ENCODE measurements around the gene LRRC10B. TPM values are rescaled to one million over a fixed set of nuclear protein-coding genes. Genes with fewer than 3 reads are reported as not detected.
"Not testable (repeated sequence)": the region's sequence is repeated elsewhere in the genome, so short reads cannot be mapped to it uniquely, and the experiment has no call there.

The LRRC10B gene
- 1 to 10 TPM in 1 of 4 donors, under 1 TPM in 1, not detected in 2; 0.13 to 1.0 TPM for total RNA-seq

DNA sequence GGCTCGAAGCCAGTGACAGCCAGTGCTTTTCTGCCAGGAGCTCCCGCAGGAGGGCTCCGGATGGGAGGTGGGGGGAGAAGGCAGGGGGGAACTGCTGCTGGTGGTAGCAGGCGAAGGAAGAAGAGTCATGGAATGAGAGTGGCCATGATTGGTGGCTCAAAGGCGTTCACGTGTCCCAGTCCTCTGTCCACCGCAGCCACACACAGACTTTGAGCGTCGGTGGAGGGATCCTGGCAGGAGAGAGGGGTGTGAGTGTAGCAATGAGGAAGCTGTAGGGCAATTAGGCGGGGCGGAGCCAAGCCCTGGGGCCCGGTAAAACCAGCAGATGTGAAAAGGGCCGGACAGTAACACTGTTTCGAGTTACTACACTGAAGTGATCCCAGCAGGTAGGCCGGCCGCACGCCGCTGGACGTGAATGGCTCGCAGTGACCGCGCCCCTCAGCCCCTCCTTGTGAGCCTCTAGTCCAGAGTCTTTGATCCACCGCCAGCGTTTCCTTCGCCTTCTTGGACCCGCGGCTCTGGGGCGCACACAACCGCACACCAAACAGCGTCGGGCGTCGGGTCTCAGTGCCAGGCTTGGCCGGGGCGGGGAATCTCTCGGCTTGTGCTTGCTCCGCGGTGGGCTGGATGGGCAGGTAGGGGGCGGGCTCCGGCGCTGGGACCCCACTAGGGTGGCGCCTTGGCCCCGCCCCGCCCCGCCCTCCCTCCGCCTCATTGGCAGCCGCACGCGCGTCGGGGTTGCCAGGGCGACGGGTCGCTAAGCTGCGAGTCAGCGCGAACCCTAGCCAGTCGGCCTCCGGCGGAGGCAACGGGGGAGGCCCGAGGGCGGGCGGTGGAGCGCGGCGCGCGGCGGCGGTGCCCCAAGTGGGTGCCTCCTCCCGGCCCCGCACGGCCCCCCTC is at the start of gene LRRC10B:
Gene LRRC10B, plus strand, starts transcription at position 788 of the 900 bp plus-strand sequence. CDS start 250 bp downstream, outside the sequence.
- Histone ChIP-seq H3K4me1 (peaks cover 6 to 7% of the 10 kb centered on the region in 2 donors), H3K27me3 (peaks cover 52 to 57% (median 56%) of the 10 kb centered on the region in 3 donors), H3K9me3 (no peaks in the 10 kb centered on the region), H3K36me3 (no peaks in the 10 kb centered on the region), H3K4me3 (peak within 1 kb of the TSS; percentile 15 to 46 (median 38)), H3K27ac (peak within 1 kb of the TSS in 1 of 4 donors; percentile 33)
- ATAC-seq (no peak), DNase-seq (no peak)
- intact Hi-C loops (cut with DNase I; ENCODE audit: low total_unique reads) (no loop called here), in situ Hi-C loops (cut with MboI; ENCODE audit: low sequenced_read_pairs in 4 of 4) (no loop called here)
- TF ChIP-seq POLR2A (IDR thresholded peaks at IDR 0.05): no peak

DNA sequence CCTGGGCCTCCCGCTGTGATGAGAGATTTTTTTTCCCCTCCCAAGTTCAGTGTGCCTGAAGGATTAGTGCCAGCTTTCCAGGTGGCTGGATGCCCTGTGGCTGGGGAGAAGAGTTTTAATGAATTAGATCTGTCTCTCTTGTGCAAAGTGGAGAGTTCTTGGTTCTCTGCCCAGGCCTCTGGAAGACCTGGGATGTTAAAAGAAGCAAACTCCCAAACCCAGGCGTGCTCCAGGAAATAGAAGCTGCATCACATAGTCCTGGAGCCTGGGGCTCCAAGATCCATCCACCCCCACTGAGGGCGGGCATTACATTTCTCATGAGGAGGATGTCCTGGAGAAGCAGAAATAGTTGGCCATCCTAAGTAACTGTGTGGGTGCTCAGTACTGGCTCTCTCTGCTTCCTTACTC is 48.1 kb upstream of the LRRC10B start:
- Histone ChIP-seq H3K27me3 (no peaks in the 10 kb centered on the region), H3K4me3 (no peak overlapping the region), H3K9me3 (no peaks in the 10 kb centered on the region), H3K27ac (peak overlapping the region; percentile 21 to 38 (median 32)), H3K4me1 (peaks cover 9 to 14% of the 10 kb centered on the region in 2 donors), H3K36me3 (peaks cover 0 to 4% of the 10 kb centered on the region in 2 donors)
- TF ChIP-seq POLR2A (IDR thresholded peaks at IDR 0.05): no peak
- TF ChIP-seq, protein P1, sequence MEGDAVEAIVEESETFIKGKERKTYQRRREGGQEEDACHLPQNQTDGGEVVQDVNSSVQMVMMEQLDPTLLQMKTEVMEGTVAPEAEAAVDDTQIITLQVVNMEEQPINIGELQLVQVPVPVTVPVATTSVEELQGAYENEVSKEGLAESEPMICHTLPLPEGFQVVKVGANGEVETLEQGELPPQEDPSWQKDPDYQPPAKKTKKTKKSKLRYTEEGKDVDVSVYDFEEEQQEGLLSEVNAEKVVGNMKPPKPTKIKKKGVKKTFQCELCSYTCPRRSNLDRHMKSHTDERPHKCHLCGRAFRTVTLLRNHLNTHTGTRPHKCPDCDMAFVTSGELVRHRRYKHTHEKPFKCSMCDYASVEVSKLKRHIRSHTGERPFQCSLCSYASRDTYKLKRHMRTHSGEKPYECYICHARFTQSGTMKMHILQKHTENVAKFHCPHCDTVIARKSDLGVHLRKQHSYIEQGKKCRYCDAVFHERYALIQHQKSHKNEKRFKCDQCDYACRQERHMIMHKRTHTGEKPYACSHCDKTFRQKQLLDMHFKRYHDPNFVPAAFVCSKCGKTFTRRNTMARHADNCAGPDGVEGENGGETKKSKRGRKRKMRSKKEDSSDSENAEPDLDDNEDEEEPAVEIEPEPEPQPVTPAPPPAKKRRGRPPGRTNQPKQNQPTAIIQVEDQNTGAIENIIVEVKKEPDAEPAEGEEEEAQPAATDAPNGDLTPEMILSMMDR (IDR thresholded peaks at IDR 0.05 in 4 of 5, conservative IDR thresholded peaks at IDR 0.05 in 1 of 5): no peak
- in situ Hi-C loops (cut with MboI; ENCODE audit: low sequenced_read_pairs in 4 of 4): loop anchor here in 1 of 4 donors (25.0 kb wide), 1 partner anchor 177 kb away; no protein-coding TSS in a partner anchor
- ATAC-seq: peak; percentile 45 to 79
- DNase-seq: peak in 1 of 2 donors; percentile 67
- intact Hi-C loops (cut with DNase I; ENCODE audit: low total_unique reads): no loop called here

DNA sequence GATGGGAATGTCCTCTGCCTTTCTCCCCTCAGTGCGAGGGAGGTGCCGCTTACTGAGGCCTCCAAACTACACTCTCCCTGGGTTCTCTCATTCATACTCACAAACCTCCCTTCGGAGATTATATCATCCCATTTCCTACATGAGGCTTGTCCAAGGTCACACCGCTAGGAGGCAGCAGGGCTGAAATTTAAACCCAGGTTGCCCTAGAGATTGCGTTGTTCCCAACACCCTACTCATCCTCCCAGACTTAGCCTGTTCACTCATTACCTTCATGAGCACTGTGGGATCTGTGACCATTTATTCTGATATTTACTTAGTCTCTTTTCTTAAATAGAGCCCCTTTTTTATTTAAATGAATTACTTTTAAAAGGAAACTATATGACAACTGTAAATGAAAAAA is 47.6 kb upstream of the LRRC10B start:
- intact Hi-C loops (cut with DNase I; ENCODE audit: low total_unique reads): no loop called here
- DNase-seq (peak in 1 of 2 donors; percentile 35), ATAC-seq (peak; percentile 74 to 77)
- no peaks in the 10 kb centered on the region for H3K9me3 ChIP-seq
- H3K27ac ChIP-seq: peak overlapping the region; percentile 21 to 38 (median 32)
- no peak for TF ChIP-seq POLR2A (IDR thresholded peaks at IDR 0.05)
- TF ChIP-seq, protein P1 (IDR thresholded peaks at IDR 0.05 in 4 of 5, conservative IDR thresholded peaks at IDR 0.05 in 1 of 5): peak in 2 of 5 experiments; percentile 30 to 48
- H3K27me3 ChIP-seq: no peaks in the 10 kb centered on the region
- H3K4me3 ChIP-seq: no peak overlapping the region
- peaks cover 9 to 14% of the 10 kb centered on the region in 2 donors for H3K4me1 ChIP-seq
- no peaks in the 10 kb centered on the region for H3K36me3 ChIP-seq
- in situ Hi-C loops (cut with MboI; ENCODE audit: low sequenced_read_pairs in 4 of 4): loop anchor here in 1 of 4 donors (25.0 kb wide), 1 partner anchor 176 kb away; no protein-coding TSS in a partner anchor

DNA sequence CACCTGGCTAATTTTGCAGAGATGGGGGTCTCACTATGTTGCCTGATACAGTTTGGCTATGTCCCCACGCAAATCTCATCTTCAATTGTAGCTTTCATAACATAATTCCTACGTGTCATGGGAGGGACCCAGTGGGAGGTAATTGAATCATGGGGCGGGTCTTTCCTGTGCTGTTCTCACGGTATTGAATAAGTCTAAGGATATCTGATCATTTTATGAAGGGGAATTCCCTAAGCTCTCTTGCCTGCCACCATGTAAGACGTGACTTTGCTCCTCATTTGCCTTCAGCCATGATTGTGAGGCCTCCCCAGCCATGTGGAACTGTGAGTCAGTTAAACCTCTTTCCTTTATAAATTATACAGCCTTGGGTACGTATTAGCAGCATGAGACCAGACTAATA is 40.9 kb upstream of the LRRC10B start:
- in situ Hi-C loops (cut with MboI; ENCODE audit: low sequenced_read_pairs in 4 of 4): loop anchor here in 1 of 4 donors (25.0 kb wide), 1 partner anchor 170 kb away; no protein-coding TSS in a partner anchor
- H3K9me3 ChIP-seq; DNase-seq; H3K4me3 ChIP-seq; ATAC-seq; intact Hi-C loops (cut with DNase I; ENCODE audit: low total_unique reads); H3K27me3 ChIP-seq; H3K36me3 ChIP-seq: not testable (repeated sequence)
- Histone ChIP-seq H3K4me1 (peaks cover 10 to 11% of the 10 kb centered on the region in 2 donors), H3K27ac (peak overlapping the region; percentile 37 to 49 (median 40))

DNA sequence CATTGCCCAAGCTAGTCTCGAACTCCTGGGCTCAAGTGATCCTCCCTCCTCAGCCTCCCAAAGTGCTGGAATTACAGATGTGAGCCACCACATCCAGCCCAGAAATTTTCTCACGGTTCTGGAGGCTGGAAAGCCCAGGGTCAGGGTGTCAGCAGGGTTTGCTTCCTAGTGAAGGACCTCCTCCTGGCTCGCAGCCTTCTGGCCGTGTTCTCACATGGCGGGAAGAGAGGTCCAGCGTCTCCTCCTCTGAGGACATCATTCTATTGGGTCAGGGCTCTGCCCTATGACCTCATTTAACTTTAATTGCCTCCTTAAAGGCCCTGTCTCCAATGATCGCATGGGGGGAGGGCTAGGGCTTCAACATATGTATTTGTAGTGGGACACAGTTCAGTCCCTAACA is 40.5 kb upstream of the LRRC10B start:
- no peak overlapping the region for H3K4me3 ChIP-seq
- in situ Hi-C loops (cut with MboI; ENCODE audit: low sequenced_read_pairs in 4 of 4) (loop anchor here in 1 of 4 donors (25.0 kb wide), 1 partner anchor 169 kb away; no protein-coding TSS in a partner anchor), intact Hi-C loops (cut with DNase I; ENCODE audit: low total_unique reads) (no loop called here)
- peak overlapping the region; percentile 37 to 49 (median 40) for H3K27ac ChIP-seq
- H3K36me3 ChIP-seq: no peaks in the 10 kb centered on the region
- DNase-seq: no peak
- H3K27me3 ChIP-seq: no peaks in the 10 kb centered on the region
- TF ChIP-seq POLR2A (IDR thresholded peaks at IDR 0.05): no peak
- TF ChIP-seq, protein P1 (IDR thresholded peaks at IDR 0.05 in 4 of 5, conservative IDR thresholded peaks at IDR 0.05 in 1 of 5): no peak
- ATAC-seq: no peak
- H3K4me1 ChIP-seq: peaks cover 13 to 14% of the 10 kb centered on the region in 2 donors
- no peaks in the 10 kb centered on the region for H3K9me3 ChIP-seq

All from gastrocnemius medialis (tissue), 4 donors.